Neural progenitor cell (in vitro differentiated cells): ENCODE measurements around the gene FBXL19.

Experiments
- CTCF ChIP-seq: fragments of 200-600 bp; sonication (generic); IDR thresholded peaks from 2 replicates; pipeline ENCODE4 v1.5.1; 2017; ENCODE audit warnings: antibody characterized with exemption, mild to moderate bottlenecking
- EZH2 ChIP-seq: fragments of 200-600 bp; sonication (generic); IDR thresholded peaks from 2 replicates; pipeline ENCODE4 v1.6.1; 2017; ENCODE audit warnings: antibody characterized with exemption, mild to moderate bottlenecking, moderate library complexity
- EZH2phosphoT487 ChIP-seq: fragments of 200-600 bp; sonication (generic); IDR thresholded peaks from 2 replicates; pipeline ENCODE4 v1.6.1; 2017; ENCODE audit warnings: antibody characterized with exemption

- TF ChIP-seq CTCF = no peak
- no peak for TF ChIP-seq EZH2phosphoT487
- TF ChIP-seq EZH2 = no peak
Measured at GRCh38 chr16:30931068-30931650, 7.8 kb downstream of the FBXL19 start.
